Endothelial cell of umbilical vein (primary cell): ENCODE results near the gene GMNN. TPM values are rescaled to one million over a fixed set of nuclear protein-coding genes. Genes with fewer than 3 reads are reported as not detected.

Experiments
- BruUV-seq: library from RNA; stranded (reverse); fragments of 400-500 nt; replicated peaks from 2 replicates; lab custom pipeline; 2021; lab: Mats Ljungman, UMichigan
- CTCF ChIA-PET: fragments of 300-600, 350-600 bp; sonication (Branson Sonifier 250); formaldehyde crosslinking; loops from one replicate; lab custom pipeline; 2021; ENCODE audit warnings: antibody characterized with exemption, inconsistent platforms; lab: Charles Lee
- POLR2A ChIA-PET: fragments of 300-600, 350-600 bp; sonication (Branson Sonifier 250); formaldehyde crosslinking; loops from one replicate; lab custom pipeline; 2021; ENCODE audit warnings: antibody characterized with exemption, inconsistent platforms; lab: Charles Lee
- DNase-seq: peaks from one replicate; pipeline ENCODE4 v3.0.0-alpha.2; 2011; ENCODE audit warnings: low read depth, low spot score
- FAIRE-seq: peaks from 2 replicates; lab custom pipeline; 2011; peaks lifted over from hg19 to GRCh38; lab: Jason Lieb, UNC
- H2AFZ ChIP-seq: 2 replicates; pipeline ENCODE4 v1.6.0; 2012; ENCODE audit warnings: low read depth, low read length, control low read depth, inconsistent platforms
- H3K27ac ChIP-seq: 2 replicates; pipeline ENCODE4 v1.5.1; 2011; ENCODE audit warnings: low read depth, mild to moderate bottlenecking, control low read depth, low read length, moderate library complexity; ENCODE audit not compliant: insufficient read depth
- H3K27me3 ChIP-seq, 2 experiments: 2 replicates each; pipeline versions ENCODE4 v1.6.0 to v1.6.1; 2011; ENCODE audit warnings: low read length in 2 of 2, mixed read lengths in 1 of 2; ENCODE audit not compliant: control insufficient read depth in 2 of 2, insufficient read depth in 2 of 2
- H3K36me3 ChIP-seq, 2 experiments: 2 replicates in 1 of 2; 3 replicates in 1 of 2; pipeline ENCODE4 v1.5.1; 2011; ENCODE audit warnings: low read length in 2 of 2, mild to moderate bottlenecking in 1 of 2, moderate library complexity in 1 of 2; ENCODE audit not compliant: control insufficient read depth in 2 of 2, insufficient read depth in 2 of 2; ENCODE audit errors: extremely low read depth in 1 of 2
- H3K4me1 ChIP-seq: 3 replicates; pipeline ENCODE4 v1.5.1; 2011; ENCODE audit warnings: mild to moderate bottlenecking, low read length; ENCODE audit not compliant: control insufficient read depth, insufficient read depth; ENCODE audit errors: extremely low read depth
- H3K4me2 ChIP-seq: 2 replicates; pipeline ENCODE4 v1.6.1; 2011; ENCODE audit warnings: low read length, control low read depth, mixed read lengths; ENCODE audit not compliant: insufficient read depth
- H3K4me3 ChIP-seq, 3 experiments: fragments of 200-600 bp in 1 of 3; sonication (generic), shearing (Covaris generic) in 1 of 3; replicated peaks in 1 of 3; 2 replicates each; pipeline ENCODE4 v1.5.1; 2011 to 2016; ENCODE audit warnings: control low read depth in 3 of 3, low read length in 3 of 3, mild to moderate bottlenecking in 2 of 3, inconsistent platforms in 1 of 3, low read depth in 1 of 3, moderate library complexity in 1 of 3; ENCODE audit not compliant: insufficient read depth in 1 of 3
- H3K79me2 ChIP-seq: 2 replicates; pipeline ENCODE4 v1.6.0; 2012; ENCODE audit warnings: low read length, inconsistent platforms; ENCODE audit not compliant: control insufficient read depth, insufficient read depth
- H3K9ac ChIP-seq: replicated peaks from 2 replicates; pipeline ENCODE3; 2011; ENCODE audit warnings: low read length, control low read depth; ENCODE audit not compliant: insufficient read depth; ENCODE audit errors: extremely low read depth
- H3K9me1 ChIP-seq: replicated peaks from 3 replicates; pipeline ENCODE4 v1.6.0; 2011; ENCODE audit warnings: mild to moderate bottlenecking, low read length; ENCODE audit not compliant: control insufficient read depth, insufficient read depth; ENCODE audit errors: extremely low read depth
- H3K9me3 ChIP-seq: replicated peaks from 2 replicates; pipeline ENCODE4 v1.5.1; 2012; ENCODE audit warnings: low read length, inconsistent platforms; ENCODE audit not compliant: control insufficient read depth, insufficient read depth
- H4K20me1 ChIP-seq: replicated peaks from 2 replicates; pipeline ENCODE3; 2011; ENCODE audit warnings: mild to moderate bottlenecking, low read length; ENCODE audit not compliant: control insufficient read depth, insufficient read depth; ENCODE audit errors: extremely low read depth
- CTCF ChIP-seq, 2 donors: IDR thresholded peaks; 1 replicate in 1 of 2; 2 replicates in 1 of 2; pipeline ENCODE4 v1.5.1; 2011; ENCODE audit warnings: low read length in 2 of 2, mild to moderate bottlenecking in 2 of 2, moderate library complexity in 2 of 2, control low read depth in 1 of 2, inconsistent platforms in 1 of 2, low read depth in 1 of 2; ENCODE audit not compliant: insufficient read depth in 1 of 2; ENCODE audit errors: extremely low read depth in 1 of 2
- EZH2 ChIP-seq: IDR thresholded peaks from 2 replicates; pipeline ENCODE4 v1.6.1; 2012; ENCODE audit warnings: borderline replicate concordance, low read depth, mild to moderate bottlenecking, moderate library complexity, low read length, inconsistent platforms; ENCODE audit not compliant: severe bottlenecking
- FOS ChIP-seq: IDR thresholded peaks from 2 replicates; pipeline ENCODE4 v1.6.1; 2011; ENCODE audit warnings: mild to moderate bottlenecking, low read length, moderate library complexity, borderline replicate concordance; ENCODE audit not compliant: insufficient read depth
- GATA2 ChIP-seq: IDR thresholded peaks from 2 replicates; pipeline ENCODE4 v1.7.0; 2011; ENCODE audit warnings: low read depth, mild to moderate bottlenecking, moderate library complexity, mixed read lengths, low read length; ENCODE audit not compliant: insufficient read length, insufficient read depth
- JUN ChIP-seq: IDR thresholded peaks from 2 replicates; pipeline ENCODE4 v1.6.1; 2011; ENCODE audit warnings: borderline replicate concordance, low read depth; ENCODE audit not compliant: insufficient read length, insufficient read depth
- MAX ChIP-seq: IDR thresholded peaks from 2 replicates; pipeline ENCODE4 v1.6.1; 2011; ENCODE audit not compliant: insufficient read depth, insufficient read length
- MYC ChIP-seq: IDR thresholded peaks from one replicate; pipeline ENCODE4 v1.6.1; 2011; ENCODE audit warnings: mild to moderate bottlenecking, low read depth, low read length
- POLR2A ChIP-seq: IDR thresholded peaks from 2 replicates; pipeline ENCODE4 v1.6.1; 2012; ENCODE audit warnings: low read depth, mild to moderate bottlenecking, control low read depth, low read length
- POLR2AphosphoS5 ChIP-seq: IDR thresholded peaks from 2 replicates; pipeline ENCODE4 v1.6.1; 2012; ENCODE audit warnings: low read depth, mild to moderate bottlenecking, control low read depth, low read length, moderate library complexity; ENCODE audit not compliant: insufficient read depth
- dilution Hi-C: fragments of 300-500 bp; cut with MboI; formaldehyde crosslinking; loops from one replicate; pipeline ENCODE4 v1.15.0; 2019; ENCODE audit warnings: low sequenced_read_pairs; ENCODE audit not compliant: extremely low pct_ligation_motif_present
- intact Hi-C: fragments of 100-400 bp; cut with micrococcal nuclease; formaldehyde crosslinking; loops from one replicate; pipeline ENCODE4 v1.10.0; 2022
- polyA plus RNA-seq, 4 experiments: library from polyadenylated mRNA; depleted of rRNA in 3 of 4; stranded (reverse) in 3 of 4; unstranded in 1 of 4; fragments of >200 nt; gene quantifications; 2 replicates each; pipeline versions ENCODE4 v1.2.1 to v1.2.3, GENCODE V29; 2011 to 2012; ENCODE audit warnings: missing spikeins in 1 of 4
- total RNA-seq: library from RNA; stranded (reverse); gene quantifications from 2 replicates; pipeline ENCODE4 v1.2.3, GENCODE V29; 2021

Gene GMNN
- total and polyA plus RNA-seq, 2 donors (not counting 3 experiments of a cell fraction or from before 2014, with no cell fraction given) = 25.4 to 52.6 TPM

DNA sequence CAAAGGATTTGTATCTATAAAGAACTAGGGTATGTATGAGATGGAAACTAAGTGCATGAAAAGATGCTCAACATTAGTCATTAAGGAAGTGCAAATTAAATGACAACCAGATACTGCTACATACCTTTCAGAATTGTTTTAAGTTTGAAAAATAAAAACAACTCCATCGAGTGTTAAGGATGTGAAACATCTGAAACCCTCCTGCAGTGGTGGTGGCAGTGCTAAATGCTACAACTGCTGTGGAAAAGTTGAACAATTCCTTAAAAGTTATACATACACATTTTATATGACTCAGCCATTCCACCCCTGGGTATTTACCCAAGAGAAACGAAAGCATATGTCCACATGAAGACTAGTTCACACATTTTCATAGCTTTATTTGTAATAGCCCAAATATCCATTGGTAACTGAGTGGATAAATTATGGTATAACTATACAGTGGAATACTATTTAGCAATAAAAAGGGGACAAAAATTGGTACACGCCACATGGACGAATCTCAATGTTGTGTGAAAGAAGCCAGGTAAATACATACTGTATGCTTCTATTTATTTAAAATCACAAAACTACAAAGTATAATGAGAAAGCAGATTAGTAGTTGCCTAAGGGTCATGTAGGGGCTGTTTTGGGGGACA lies 13.4 kb downstream of the GMNN start:
- Histone ChIP-seq H3K79me2 (no peaks in the 10 kb centered on the region), H3K27me3 (no peaks in the 10 kb centered on the region), H3K4me2 (no peak overlapping the region), H3K4me3 (no peak overlapping the region), H3K9me1 (no peaks in the 10 kb centered on the region), H3K4me1 (no peaks in the 10 kb centered on the region), H3K9ac (no peak overlapping the region), H2AFZ (no peak overlapping the region), H3K36me3 (peaks cover 3 to 9% of the 10 kb centered on the region in 2 experiments), H3K27ac (no peak overlapping the region), H4K20me1 (no peaks in the 10 kb centered on the region), H3K9me3 (no peaks in the 10 kb centered on the region)
- ChIA-PET CTCF (no interaction called here), POLR2A (no interaction called here)
- TF ChIP-seq CTCF (IDR thresholded peaks at IDR 0.05; ENCODE audit: extremely low read depth in 1 of 2, insufficient read depth in 1 of 2, low read depth in 1 of 2, low read length in 2 of 2) (no peak), EZH2 (no peak), POLR2A (no peak), FOS (no peak), POLR2AphosphoS5 (no peak)
- no peak for FAIRE-seq
- dilution Hi-C loops = no loop called here
- intact Hi-C loops = no loop called here
- no TSS peak for BruUV-seq
- DNase-seq = no peak

DNA sequence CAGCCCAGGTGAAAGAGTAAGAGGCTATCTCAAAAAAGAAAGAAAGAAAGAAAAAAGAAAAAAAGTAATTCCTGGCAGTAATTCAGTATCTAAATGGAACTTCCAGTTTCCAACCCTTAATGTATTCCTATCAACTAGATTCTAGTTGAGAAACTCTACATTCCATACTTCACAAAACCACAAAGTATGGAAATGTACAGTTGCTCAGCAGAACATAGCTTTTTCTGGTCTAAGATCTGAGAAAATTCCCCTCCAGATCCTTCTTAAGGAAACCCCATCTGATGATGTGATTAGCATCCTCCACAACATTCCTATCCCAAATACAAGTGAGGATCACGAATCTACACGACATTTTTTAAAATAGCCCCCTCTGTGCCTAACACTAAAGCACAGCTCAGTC lies 20.4 kb downstream of the GMNN start:
- H3K4me2 ChIP-seq = no peak overlapping the region
- dilution Hi-C loops (no loop called here), intact Hi-C loops (no loop called here)
- no peak for TF ChIP-seq MYC
- no peak for TF ChIP-seq POLR2A
- TF ChIP-seq GATA2 = no peak
- TF ChIP-seq FOS = no peak
- TF ChIP-seq EZH2 = no peak
- TF ChIP-seq JUN = no peak
- TF ChIP-seq MAX = no peak
- no peak for TF ChIP-seq CTCF (IDR thresholded peaks at IDR 0.05; ENCODE audit: extremely low read depth in 1 of 2, insufficient read depth in 1 of 2, low read depth in 1 of 2, low read length in 2 of 2)
- no peak for TF ChIP-seq POLR2AphosphoS5
- FAIRE-seq (no peak), DNase-seq (no peak)
- no peak overlapping the region for H3K27ac ChIP-seq
- no peak overlapping the region for H3K4me3 ChIP-seq
- ChIA-PET CTCF (interaction anchor here (0.9 kb wide), 1 partner anchor 10 kb away, joined by 3 read pairs; no protein-coding TSS in a partner anchor), POLR2A (no interaction called here)
- no peaks in the 10 kb centered on the region for H3K36me3 ChIP-seq
- no peaks in the 10 kb centered on the region for H3K4me1 ChIP-seq
- H3K27me3 ChIP-seq = no peaks in the 10 kb centered on the region
- H3K79me2 ChIP-seq = no peaks in the 10 kb centered on the region
- no TSS peak for BruUV-seq
- no peaks in the 10 kb centered on the region for H3K9me3 ChIP-seq
- H3K9me1 ChIP-seq = no peaks in the 10 kb centered on the region
- no peak overlapping the region for H2AFZ ChIP-seq
- no peak overlapping the region for H3K9ac ChIP-seq
- H4K20me1 ChIP-seq = no peaks in the 10 kb centered on the region
